OCI-M2 (cell line): ENCODE data around the gene IGFBP2.

Source experiments
- DNase-seq: peaks from one replicate; lab custom pipeline; 2025; ENCODE audit not compliant: unreplicated experiment; lab: John Stamatoyannopoulos, UW

Gene IGFBP2

DNA sequence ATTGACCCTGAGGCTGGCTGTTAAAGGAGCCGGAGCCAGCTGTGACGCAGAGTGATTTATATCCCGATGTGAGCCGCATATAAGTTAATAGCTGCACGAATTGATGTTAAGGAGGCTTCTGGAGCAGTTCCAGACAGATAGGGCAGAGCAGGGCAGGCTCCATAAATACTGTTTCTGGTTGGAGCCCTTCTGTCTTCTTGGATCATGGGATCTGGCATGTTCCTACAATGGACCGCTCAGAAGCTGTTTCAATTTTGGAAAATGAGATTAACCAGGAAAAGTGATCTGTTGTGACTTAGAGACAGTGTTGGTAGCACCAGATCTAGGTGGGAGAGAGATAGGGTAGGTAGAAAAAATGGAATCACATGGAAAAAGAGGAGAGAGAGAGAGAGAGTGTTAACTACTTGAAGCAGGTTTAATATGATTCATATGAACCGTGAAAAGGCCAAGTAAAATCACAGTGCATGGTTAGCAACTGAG lies 66.9 kb downstream of the IGFBP2 start:
- no peak for DNase-seq

GRCh38 chr2:216700781-216701180 lies 67.6 kb downstream of the IGFBP2 start:
- no peak for DNase-seq

DNA sequence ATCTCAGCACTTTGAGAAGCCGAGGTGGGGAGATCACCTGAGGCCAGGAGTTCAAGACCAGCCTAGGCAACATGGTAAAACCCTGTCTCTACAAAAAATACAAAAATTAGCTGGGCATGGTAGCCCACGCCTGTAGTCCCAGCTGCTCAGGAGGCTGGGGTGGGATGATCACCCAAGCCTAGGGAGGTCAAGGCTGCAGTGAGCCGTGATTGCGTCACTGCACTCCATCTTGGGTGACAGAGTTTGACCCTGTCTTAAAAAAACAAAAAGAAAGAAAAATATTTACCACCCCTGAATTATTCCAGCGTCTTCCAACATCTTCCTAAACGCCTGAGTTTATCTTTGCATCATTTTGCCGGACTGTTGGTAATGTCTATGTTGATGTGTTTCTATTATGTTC lies 68.3 kb downstream of the IGFBP2 start:
- no peak for DNase-seq

- DNase-seq, result no peak
Observed at GRCh38 chr2:216702756-216703155, 69.5 kb downstream of the IGFBP2 start.

GRCh38 chr2:216710551-216711301 lies 77.5 kb downstream of the IGFBP2 start:
- DNase-seq, result no peak

- DNase-seq, result no peak
Observed at GRCh38 chr2:216711348-216711747, 78.1 kb downstream of the IGFBP2 start.

GRCh38 chr2:216713691-216714336 lies 80.6 kb downstream of the IGFBP2 start:
- DNase-seq, result no peak
